Measurements from ENCODE around the gene USE1. TPM values are rescaled to one million over a fixed set of nuclear protein-coding genes. Genes with fewer than 3 reads are reported as not detected.

The USE1 gene
- total RNA-seq, 4 donors from 2014 or later: 16.6 to 25.5 (median 23.8) TPM

- intact Hi-C loops (cut with DNase I; ENCODE audit: low total_unique reads): loop anchor here (10.0 kb wide), 1 partner anchor 78 kb away; the partner anchor contains the start of gene ANKLE1
- no peak for DNase-seq (ENCODE audit: low spot score in 2 of 2)
- 92 to 93% methylated on average over 23 to 25 of the region's 25 CpGs for WGBS, 2 donors
- no peak overlapping the region for H3K4me3 ChIP-seq (ENCODE audit: low read depth, poor library complexity, severe bottlenecking)
- TF ChIP-seq POLR2A (IDR thresholded peaks at IDR 0.05) (no peak), CTCF (IDR thresholded peaks at IDR 0.05) (no peak)
Observed at GRCh38 chr19:17206736-17207581, 8.2 kb upstream of the USE1 start.

- 73 to 83% methylated on average over 28 of the region's 28 CpGs for WGBS, 2 donors
- H3K4me3 ChIP-seq (ENCODE audit: low read depth, poor library complexity, severe bottlenecking): no peak overlapping the region
- intact Hi-C loops (cut with DNase I; ENCODE audit: low total_unique reads): loop anchor here (10.0 kb wide), 1 partner anchor 75 kb away; the partner anchor contains the start of gene ANKLE1
- TF ChIP-seq POLR2A (IDR thresholded peaks at IDR 0.05) (no peak), CTCF (IDR thresholded peaks at IDR 0.05) (no peak)
- no peak for DNase-seq (ENCODE audit: low spot score in 2 of 2)
Observed at GRCh38 chr19:17209126-17210036, 5.8 kb upstream of the USE1 start.

- DNase-seq (ENCODE audit: low spot score in 2 of 2): no peak
- no peak overlapping the region for H3K4me3 ChIP-seq (ENCODE audit: low read depth, poor library complexity, severe bottlenecking)
- TF ChIP-seq POLR2A (IDR thresholded peaks at IDR 0.05) (no peak), CTCF (IDR thresholded peaks at IDR 0.05) (no peak)
- intact Hi-C loops (cut with DNase I; ENCODE audit: low total_unique reads): no loop called here
- 90 to 96% methylated on average over 14 of the region's 14 CpGs for WGBS, 2 donors
Observed at GRCh38 chr19:17210296-17210695, 4.9 kb upstream of the USE1 start.

GRCh38 chr19:17211547-17212446 is 3.4 kb upstream of the USE1 start:
- TF ChIP-seq CTCF (IDR thresholded peaks at IDR 0.05): no peak
- no peak for TF ChIP-seq POLR2A (IDR thresholded peaks at IDR 0.05)
- intact Hi-C loops (cut with DNase I; ENCODE audit: low total_unique reads): no loop called here
- WGBS, 2 donors: 93 to 96% methylated on average over 38 to 43 of the region's 58 CpGs
- DNase-seq (ENCODE audit: low spot score in 2 of 2): no peak
- no peak overlapping the region for H3K4me3 ChIP-seq (ENCODE audit: low read depth, poor library complexity, severe bottlenecking)

- TF ChIP-seq CTCF (IDR thresholded peaks at IDR 0.05) (no peak), POLR2A (IDR thresholded peaks at IDR 0.05) (no peak)
- intact Hi-C loops (cut with DNase I; ENCODE audit: low total_unique reads): no loop called here
- 63 to 91% methylated on average over 5 of the region's 5 CpGs for WGBS, 2 donors
- H3K4me3 ChIP-seq (ENCODE audit: low read depth, poor library complexity, severe bottlenecking): no peak overlapping the region
- no peak for DNase-seq (ENCODE audit: low spot score in 2 of 2)
Observed at GRCh38 chr19:17213334-17213733, 1.8 kb upstream of the USE1 start.
